Thyroid gland (tissue), 4 donors: ENCODE data around the gene GNPTG. TPM values are rescaled to one million over a fixed set of nuclear protein-coding genes. Genes with fewer than 3 reads are reported as not detected.

Source experiments
- DNase-seq, 2 donors: peaks; one replicate each; pipeline ENCODE4 v3.0.0-alpha.2; 2019
- H3K27ac ChIP-seq, 3 donors: fragments of 200-600 bp; sonication (generic); 1 replicate in 2 of 3; 2 replicates in 1 of 3; pipeline ENCODE4 v1.5.1; 2016 to 2019; ENCODE audit warnings: mild to moderate bottlenecking in 1 of 3, moderate library complexity in 1 of 3
- H3K27me3 ChIP-seq: fragments of 200-600 bp; sonication (generic); one replicate; pipeline ENCODE4 v1.5.1; 2019
- H3K36me3 ChIP-seq, 2 donors: fragments of 200-600 bp; sonication (generic); one replicate each; pipeline ENCODE4 v1.5.1; 2016 to 2019
- H3K4me1 ChIP-seq, 2 donors: fragments of 200-600 bp; sonication (generic); one replicate each; pipeline ENCODE4 v1.5.1; 2017 to 2019
- H3K4me3 ChIP-seq, 3 donors: fragments of 200-600 bp; sonication (generic); replicated peaks in 1 of 3; 1 replicate in 2 of 3; 2 replicates in 1 of 3; pipeline ENCODE4 v1.5.1; 2016; ENCODE audit warnings: mild to moderate bottlenecking in 1 of 3
- H3K9me3 ChIP-seq: fragments of 200-600 bp; sonication (generic); one replicate; pipeline ENCODE4 v1.5.1; 2017
- POLR2A ChIP-seq, 2 donors: fragments of 450-650 bp; IDR thresholded peaks; one replicate each; pipeline ENCODE4 v1.6.1; 2017; ENCODE audit warnings: antibody characterized with exemption in 2 of 2, mild to moderate bottlenecking in 2 of 2, moderate library complexity in 1 of 2
- WGBS, 2 donors: methylation state at CpG; one replicate each; pipeline ENCODE4 v1.1.5; 2017; 5-methylcytosine and 5-hydroxymethylcytosine counted together
- intact Hi-C: fragments of 100-400 bp; cut with DNase I; formaldehyde crosslinking; loops from one replicate; pipeline ENCODE4 v1.15.1; 2023
- total RNA-seq, 4 donors: library from RNA; depleted of rRNA; stranded (reverse); fragments of >200 nt; gene quantifications; one replicate each; pipeline ENCODE4 v1.2.3, GENCODE V29; 2016
- TF ChIP-seq, protein P1 (sequence below), 6 experiments: fragments of 200-600 bp in 3 of 6; fragments of 450-650 bp in 3 of 6; sonication (generic) in 3 of 6; IDR thresholded peaks; one replicate each; pipeline ENCODE4 v1.5.1; 2016 to 2019; ENCODE audit warnings: antibody characterized with exemption in 6 of 6, mild to moderate bottlenecking in 2 of 6, inconsistent platforms in 1 of 6, moderate library complexity in 1 of 6

The GNPTG gene
- total RNA-seq, 4 donors from 2014 or later, result 53.6 to 121 (median 70.0) TPM

GRCh38 chr16:1311738-1312466, 39.8 kb upstream of the GNPTG start:
- no peak for TF ChIP-seq POLR2A (IDR thresholded peaks at IDR 0.05)
- TF ChIP-seq, protein P1, sequence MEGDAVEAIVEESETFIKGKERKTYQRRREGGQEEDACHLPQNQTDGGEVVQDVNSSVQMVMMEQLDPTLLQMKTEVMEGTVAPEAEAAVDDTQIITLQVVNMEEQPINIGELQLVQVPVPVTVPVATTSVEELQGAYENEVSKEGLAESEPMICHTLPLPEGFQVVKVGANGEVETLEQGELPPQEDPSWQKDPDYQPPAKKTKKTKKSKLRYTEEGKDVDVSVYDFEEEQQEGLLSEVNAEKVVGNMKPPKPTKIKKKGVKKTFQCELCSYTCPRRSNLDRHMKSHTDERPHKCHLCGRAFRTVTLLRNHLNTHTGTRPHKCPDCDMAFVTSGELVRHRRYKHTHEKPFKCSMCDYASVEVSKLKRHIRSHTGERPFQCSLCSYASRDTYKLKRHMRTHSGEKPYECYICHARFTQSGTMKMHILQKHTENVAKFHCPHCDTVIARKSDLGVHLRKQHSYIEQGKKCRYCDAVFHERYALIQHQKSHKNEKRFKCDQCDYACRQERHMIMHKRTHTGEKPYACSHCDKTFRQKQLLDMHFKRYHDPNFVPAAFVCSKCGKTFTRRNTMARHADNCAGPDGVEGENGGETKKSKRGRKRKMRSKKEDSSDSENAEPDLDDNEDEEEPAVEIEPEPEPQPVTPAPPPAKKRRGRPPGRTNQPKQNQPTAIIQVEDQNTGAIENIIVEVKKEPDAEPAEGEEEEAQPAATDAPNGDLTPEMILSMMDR (IDR thresholded peaks at IDR 0.05), result no peak
- Histone ChIP-seq H3K4me3 (peak overlapping the region in 1 of 3 donors; percentile 79), H3K36me3 (peaks cover 30 to 32% of the 10 kb centered on the region in 2 donors), H3K27ac (no peak overlapping the region), H3K27me3 (no peaks in the 10 kb centered on the region), H3K4me1 (peaks cover 18 to 21% of the 10 kb centered on the region in 2 donors), H3K9me3 (no peaks in the 10 kb centered on the region)
- intact Hi-C loops, result loop anchor here (5.0 kb wide), 1 partner anchor 40 kb away; the partner anchor contains the start of genes GNPTG and TSR3
- WGBS, 2 donors, result 20 to 24% methylated on average over 9 to 10 of the region's 35 CpGs
- DNase-seq, result no peak

GRCh38 chr16:1312467-1312816, 39.3 kb upstream of the GNPTG start:
- no peak for TF ChIP-seq POLR2A (IDR thresholded peaks at IDR 0.05)
- TF ChIP-seq, protein P1 (IDR thresholded peaks at IDR 0.05), result no peak
- Histone ChIP-seq H3K36me3 (peaks cover 35 to 38% of the 10 kb centered on the region in 2 donors), H3K27ac (no peak overlapping the region), H3K27me3 (no peaks in the 10 kb centered on the region), H3K4me3 (no peak overlapping the region), H3K4me1 (peaks cover 18 to 21% of the 10 kb centered on the region in 2 donors), H3K9me3 (no peaks in the 10 kb centered on the region)
- WGBS, 2 donors, result 76 to 80% methylated on average over 10 to 11 of the region's 16 CpGs
- intact Hi-C loops, result loop anchor here (5.0 kb wide), 1 partner anchor 40 kb away; the partner anchor contains the start of genes GNPTG and TSR3
- no peak for DNase-seq

GRCh38 chr16:1312903-1313302, 38.8 kb upstream of the GNPTG start:
- Histone ChIP-seq H3K4me3 (no peak overlapping the region), H3K36me3 (peaks cover 40 to 42% of the 10 kb centered on the region in 2 donors), H3K27me3 (no peaks in the 10 kb centered on the region), H3K9me3 (no peaks in the 10 kb centered on the region), H3K27ac (no peak overlapping the region), H3K4me1 (peaks cover 18 to 21% of the 10 kb centered on the region in 2 donors)
- DNase-seq, result no peak
- 88 to 100% methylated on average over 3 to 15 of the region's 15 CpGs for WGBS, 2 donors
- TF ChIP-seq POLR2A (IDR thresholded peaks at IDR 0.05), result no peak
- TF ChIP-seq, protein P1 (IDR thresholded peaks at IDR 0.05), result no peak
- intact Hi-C loops, result loop anchor here (5.0 kb wide), 1 partner anchor 39 kb away; the partner anchor contains the start of genes GNPTG and TSR3

GRCh38 chr16:1313721-1314369, 37.9 kb upstream of the GNPTG start:
- Histone ChIP-seq H3K9me3 (no peaks in the 10 kb centered on the region), H3K27ac (no peak overlapping the region), H3K36me3 (peaks cover 49 to 52% of the 10 kb centered on the region in 2 donors), H3K4me3 (no peak overlapping the region), H3K27me3 (no peaks in the 10 kb centered on the region), H3K4me1 (peaks cover 18 to 21% of the 10 kb centered on the region in 2 donors)
- intact Hi-C loops, result loop anchor here (5.0 kb wide), 1 partner anchor 38 kb away; the partner anchor contains the start of genes GNPTG and TSR3
- DNase-seq, result no peak
- TF ChIP-seq, protein P1 (IDR thresholded peaks at IDR 0.05), result no peak
- no peak for TF ChIP-seq POLR2A (IDR thresholded peaks at IDR 0.05)
- 90 to 91% methylated on average over 26 to 31 of the region's 38 CpGs for WGBS, 2 donors
